ENCODE results near the gene EIF4B. TPM values are rescaled to one million over a fixed set of nuclear protein-coding genes. Genes with fewer than 3 reads are reported as not detected.

EIF4B gene
- polyA plus RNA-seq, 1 donor, result 519 TPM

GRCh38 chr12:53069621-53070410 is 63.6 kb downstream of the EIF4B start:
- no peak for DNase-seq

DNA sequence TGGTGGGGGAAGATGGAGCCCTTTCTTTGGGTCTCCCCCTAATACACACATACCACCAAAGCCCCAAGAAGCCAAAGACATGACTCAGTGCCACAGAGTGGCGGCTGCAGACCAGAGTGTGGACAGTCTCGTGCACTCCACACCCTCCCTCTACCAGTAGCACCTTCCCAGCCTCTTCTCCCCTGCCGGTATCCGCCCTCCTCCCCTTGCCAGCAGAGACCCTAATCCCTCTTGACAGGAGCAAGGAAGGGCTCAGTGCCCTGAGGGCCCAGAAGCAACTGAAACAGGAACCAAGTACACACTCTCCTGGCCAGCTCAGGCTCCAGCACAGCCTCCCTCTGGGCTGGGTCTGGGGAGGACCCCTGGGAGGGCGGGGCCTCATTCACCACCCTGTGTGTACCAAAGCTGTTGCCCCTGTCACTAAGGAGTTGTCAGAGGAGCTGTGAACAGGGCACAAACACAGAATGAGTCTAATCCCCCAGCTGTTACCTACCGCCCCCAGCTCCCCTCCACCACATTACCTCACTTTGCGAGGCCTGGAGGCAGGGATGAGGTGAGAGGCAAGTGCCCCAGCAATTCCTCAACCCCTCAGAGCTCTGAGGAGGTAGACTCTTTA is 64.7 kb downstream of the EIF4B start:
- DNase-seq, result no peak

DNA sequence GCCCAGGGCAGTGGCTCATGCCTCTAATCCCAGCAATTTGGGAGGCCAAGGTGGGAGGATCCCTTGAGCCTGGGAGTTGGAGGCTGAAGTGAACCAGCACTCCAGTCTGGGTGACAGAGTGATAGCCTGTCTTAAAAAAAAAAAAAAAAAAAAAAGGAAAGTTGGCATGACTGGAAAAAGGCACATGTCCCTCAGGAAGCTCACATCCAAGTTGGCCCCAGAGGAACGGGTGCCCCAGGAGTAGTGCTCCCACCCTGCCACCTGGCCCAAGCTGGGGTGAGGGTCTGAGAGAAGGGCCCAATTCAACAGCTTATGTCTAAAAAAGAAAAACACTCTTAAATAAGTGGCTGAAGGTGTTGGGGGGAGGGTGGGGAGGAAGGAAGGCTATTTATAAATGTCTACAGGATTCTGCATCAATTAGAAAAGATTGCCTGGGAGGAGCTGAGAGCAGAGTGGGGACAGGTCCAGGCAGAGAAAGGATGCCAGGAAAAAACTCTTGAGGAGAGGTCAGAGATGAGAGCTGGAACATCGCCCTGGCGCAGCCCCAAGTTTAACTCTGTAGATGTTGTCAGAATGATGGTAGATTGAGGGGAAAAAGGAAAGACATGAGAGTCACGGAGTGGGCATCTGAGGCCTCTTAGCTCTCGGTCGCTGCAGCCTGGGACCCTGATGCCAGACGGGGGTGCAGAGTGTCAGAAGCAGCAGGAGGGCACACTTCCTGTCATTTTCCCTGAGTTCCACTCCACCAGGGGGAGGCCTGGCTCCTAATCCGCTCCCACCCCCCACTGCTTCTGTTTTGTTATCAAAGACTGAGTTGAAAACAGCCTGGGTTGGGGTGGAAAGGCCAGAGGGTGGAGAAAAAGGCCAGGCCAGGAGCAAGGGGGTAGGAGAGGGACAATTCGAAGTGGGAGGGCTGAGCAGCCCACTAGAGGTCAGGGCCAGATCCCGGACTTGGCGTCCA is 65.6 kb downstream of the EIF4B start:
- DNase-seq, result no peak

- no peak for DNase-seq
Observed at GRCh38 chr12:53073881-53074280, 67.6 kb downstream of the EIF4B start.

DNA sequence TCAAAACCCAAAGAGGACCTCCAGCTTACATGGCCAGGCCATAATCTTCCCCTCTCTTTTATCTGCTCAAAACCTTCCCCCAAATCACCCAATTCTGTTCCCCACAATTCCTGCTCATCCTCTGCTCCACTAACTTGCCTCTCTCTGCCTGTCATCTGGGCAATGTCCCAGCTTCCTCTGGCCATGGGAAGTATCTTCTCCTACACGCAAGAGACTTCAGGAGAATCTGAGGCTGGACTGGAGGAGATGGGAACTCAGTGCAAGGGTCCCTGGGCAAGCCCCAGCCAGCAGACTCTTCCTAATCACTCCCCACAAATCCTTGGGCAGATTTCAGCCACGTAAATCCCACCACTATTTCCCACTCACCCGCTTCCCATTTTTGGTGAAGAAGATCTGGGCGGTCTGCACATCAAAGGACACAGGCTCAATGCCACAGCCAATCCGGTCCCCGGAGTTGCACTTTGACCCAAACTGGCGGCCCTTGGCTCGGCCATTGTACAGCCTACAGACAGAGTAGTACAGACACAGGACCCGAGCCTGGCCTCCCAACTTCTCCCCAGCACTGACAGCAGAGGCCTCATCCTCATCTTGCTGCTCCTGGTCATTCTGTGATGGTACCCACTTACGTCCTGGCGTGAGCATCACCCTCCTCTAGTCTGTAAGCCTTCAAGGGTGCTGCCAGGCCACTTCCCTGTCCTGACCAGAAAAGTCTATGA is 68.2 kb downstream of the EIF4B start:
- DNase-seq, result no peak

GRCh38 chr12:53074999-53075370 is 68.7 kb downstream of the EIF4B start:
- no peak for DNase-seq

DNA sequence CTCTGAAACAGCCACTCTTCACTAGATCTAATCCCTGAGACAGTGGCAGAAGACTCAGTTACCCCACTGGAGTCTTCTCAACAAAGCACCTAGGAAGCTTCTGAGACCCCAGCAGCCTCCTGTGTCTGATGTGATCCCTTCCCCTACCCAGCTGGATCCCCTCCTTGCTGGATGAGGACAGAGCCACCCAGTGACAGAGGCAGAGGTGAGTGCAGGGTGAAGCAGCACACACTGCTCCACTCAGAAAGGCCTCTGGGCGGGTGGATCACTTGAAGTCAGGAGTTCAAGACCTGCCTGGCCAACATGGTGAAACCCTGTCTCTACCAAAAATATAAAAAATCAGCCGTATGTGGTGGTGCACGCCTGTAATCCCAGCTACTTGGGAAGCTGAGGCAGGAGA is 70.2 kb downstream of the EIF4B start:
- DNase-seq, result no peak

DNA sequence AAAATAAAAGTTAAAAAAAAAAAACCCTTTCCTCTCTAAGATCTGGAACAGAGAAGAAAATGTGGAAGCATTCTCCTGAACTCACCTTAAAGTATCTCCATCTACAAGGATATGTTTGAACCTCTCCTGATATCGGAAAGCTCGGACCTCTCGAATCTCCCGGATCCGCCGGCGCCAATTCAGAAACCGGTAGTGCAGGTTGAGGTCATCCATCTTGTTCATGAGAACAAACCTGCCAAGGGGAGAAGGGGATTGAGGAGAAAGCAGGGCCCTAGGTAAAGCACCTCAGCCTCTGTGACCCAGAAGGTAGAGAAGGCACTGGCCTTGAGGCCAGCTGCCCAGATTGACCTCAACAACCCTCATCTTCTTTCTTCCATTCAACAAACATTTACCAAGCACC is 70.8 kb downstream of the EIF4B start:
- no peak for DNase-seq

DNA sequence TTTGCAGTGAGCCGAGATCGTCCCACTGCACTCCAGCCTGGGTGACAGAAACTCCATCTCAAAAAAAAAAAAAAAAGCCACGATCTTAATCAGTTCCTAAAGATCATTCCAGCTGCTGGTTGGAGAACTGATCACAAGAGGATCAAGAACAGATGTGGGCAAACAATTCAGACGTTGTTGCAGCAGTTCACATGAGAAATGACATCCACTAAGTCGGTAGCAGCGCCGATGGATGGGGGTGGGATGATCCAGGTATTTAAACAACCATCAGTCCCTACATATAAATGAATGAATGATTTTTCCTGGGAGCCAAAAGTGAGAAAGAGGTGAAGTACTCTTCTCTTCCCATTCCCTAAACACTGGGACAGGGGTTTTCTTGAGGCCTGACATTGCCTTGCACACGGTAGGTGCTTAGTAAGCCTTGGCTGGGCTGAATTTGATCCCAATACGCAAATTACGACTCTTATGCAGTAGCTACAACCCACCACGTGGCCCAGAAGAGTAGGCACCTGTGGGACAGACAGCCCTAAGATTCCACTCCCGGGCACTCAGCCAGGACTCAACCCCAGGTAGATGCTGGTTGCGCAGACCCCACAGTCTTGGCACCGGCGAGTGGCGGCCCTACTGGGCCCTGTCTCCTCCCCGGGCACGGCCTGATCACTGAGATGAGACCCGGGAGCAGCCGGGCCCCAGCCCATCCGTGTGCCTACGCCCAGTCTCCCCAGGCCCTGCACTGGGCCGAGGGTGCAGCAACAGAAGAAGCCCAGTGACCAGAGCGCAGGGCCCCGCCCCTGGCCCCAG is 72.4 kb downstream of the EIF4B start:
- no peak for DNase-seq

- DNase-seq, result peak; percentile 97
Observed at GRCh38 chr12:53079226-53080117, 73.2 kb downstream of the EIF4B start, which contains the start of gene SPRYD3. Gene SPRYD3 (minus strand): TSS chr12:53079390. CDS start chr12:53079333, 57 bp downstream.

DNA sequence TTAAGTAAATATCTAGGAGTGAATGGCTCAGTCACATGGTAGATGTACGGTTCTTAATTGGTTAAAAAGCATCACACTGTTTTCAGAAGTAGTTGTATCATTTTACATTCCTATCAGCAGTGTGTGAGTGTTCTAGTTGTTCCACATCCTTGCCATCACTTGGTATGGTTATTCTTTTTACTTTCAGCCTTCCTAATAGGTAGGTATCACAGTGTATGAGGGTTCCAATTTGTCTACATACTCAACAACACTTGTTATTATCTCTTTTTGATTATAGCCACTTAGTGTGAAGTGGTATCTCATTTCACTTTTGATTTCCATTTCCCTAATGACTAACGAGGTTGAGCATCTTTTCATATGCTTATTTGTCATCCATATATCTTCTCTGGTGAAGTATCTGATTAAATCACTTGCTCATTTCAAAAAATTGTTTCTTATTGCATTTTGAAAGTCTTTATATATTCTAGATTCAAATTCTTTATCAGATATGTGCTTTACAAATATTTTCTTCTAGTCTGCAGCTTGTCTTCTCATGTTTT is 76.5 kb downstream of the EIF4B start:
- no peak for DNase-seq

- no peak for DNase-seq
Observed at GRCh38 chr12:53086361-53086760, 80.1 kb downstream of the EIF4B start.

GRCh38 chr12:53090105-53090504 is 83.8 kb downstream of the EIF4B start:
- DNase-seq, result no peak

DNA sequence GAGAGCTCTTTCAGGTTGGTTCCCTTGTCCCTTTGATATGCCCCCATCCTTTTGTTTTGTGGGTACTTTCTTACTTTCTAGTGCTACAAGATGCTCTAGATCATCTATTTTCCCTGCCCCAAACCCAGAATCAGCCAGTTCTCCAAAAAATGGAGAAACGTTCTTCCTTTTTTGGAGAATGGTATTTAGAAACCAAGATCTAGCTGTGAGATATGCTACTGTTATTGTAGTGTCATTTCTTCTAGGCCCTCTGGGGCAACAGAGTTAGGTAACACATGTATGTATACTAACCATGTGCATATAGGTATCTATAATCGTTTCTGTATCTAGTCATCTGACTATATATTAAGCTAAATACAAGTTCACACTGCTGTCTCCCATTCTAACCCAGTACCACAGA is 84.3 kb downstream of the EIF4B start:
- no peak for DNase-seq

- DNase-seq, result no peak
Observed at GRCh38 chr12:53091756-53092155, 85.5 kb downstream of the EIF4B start.

Data from left kidney (tissue), 2 donors.